Cerebellar nuclear complex (tissue), 1 donor: ENCODE measurements around the gene KCNJ12.
"Not testable (repeated sequence)": the region's sequence is repeated elsewhere in the genome, so short reads cannot be mapped to it uniquely, and the experiment has no call there.

Experiments used
- DNase-seq, 2 experiments: peaks; one replicate each; lab custom pipeline; 2025; lab: John Stamatoyannopoulos, UW

Gene KCNJ12

DNA sequence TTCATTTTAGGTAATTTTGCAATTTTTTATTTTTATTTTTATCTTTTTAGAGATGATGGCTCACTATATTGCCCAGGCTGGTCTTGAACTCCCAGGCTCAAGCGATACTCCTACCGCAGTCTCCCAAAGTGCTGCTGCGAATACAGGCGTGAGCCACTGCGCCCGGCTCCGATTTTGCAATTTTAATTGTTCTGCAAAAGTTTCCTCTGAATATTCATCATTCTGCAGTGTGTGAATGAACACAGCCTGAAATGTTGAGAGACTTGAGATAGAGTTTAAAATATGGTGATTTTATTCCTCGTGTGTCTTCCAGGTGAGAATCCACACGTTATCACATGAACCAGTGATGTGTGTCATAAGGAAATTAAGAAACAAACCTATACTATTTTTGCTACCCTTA, 75.8 kb downstream of the KCNJ12 start:
- no peak for DNase-seq

DNA sequence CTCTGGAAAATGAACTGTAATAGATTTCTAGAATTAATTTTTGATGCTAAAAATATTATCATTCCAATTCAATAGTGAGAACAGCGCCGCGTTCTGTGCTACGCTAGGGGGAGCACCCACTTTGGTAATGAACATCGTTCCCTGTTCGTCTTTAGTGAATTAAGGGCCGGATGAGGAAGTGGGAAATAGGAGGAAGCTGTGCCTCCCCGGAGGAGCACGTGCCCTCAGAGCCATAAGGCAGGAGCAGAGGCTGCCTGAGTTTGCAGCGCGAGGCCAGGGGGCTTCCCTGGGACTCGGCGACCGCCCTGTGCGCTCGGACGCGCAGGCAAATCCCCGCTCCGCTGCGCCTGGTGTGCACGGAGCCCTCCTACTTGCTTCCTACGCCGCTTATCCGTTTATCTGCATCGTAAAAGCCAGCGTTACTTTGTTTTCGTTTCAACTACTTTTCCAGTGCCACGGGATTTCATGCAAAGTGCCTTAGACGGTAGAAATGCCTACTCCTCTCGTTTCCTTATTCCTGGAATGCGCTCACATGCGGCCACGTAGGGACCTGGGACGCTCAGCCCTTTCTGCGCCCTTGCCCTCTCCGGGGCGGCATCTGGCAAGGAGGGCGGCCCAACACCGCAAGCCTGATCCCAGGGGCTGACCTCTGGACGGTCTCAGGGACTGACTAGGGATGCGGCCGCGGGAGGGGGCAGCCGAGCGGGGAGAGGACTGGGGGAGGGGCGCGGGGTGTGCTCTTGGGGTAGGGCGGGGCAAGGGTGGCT, 76.4 kb downstream of the KCNJ12 start:
- DNase-seq: peak in 1 of 2 experiments; percentile 15

DNA sequence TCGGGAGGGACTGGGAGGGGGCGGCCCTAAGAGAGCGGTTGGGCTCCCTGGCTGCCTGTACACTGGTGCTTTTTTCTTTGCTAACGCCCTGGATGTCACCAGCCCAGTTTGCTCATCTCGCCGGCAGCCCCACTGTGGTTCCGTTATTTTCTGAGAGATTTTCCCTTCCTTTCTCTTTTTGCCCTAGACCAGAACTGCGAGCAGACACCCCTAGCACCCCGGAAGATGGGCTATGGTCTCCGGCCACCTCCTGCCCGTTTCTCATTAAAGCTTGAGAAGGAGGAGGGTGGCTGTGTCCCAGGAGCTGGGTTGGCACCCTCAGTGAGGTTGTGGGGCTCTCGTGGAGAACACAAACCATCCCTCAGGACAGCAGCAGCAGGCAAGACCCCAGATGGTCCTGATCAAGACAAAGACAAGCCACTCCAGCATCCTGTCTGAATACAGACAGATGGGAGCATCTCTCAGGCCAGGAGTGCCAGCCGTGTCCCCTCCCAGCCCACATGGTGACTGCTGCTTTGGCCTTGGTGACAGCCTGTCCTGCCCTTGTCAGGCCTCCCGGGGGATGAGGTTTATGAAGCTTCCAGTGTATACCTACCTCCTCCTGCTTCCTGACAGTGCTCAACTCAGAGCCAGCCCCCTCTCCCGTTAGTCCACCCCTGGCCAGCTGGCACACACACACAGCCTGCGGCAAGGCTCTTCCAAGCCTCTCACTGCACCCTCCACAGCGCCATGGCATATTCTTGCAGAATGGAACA, 77.2 kb downstream of the KCNJ12 start:
- DNase-seq: no peak

DNA sequence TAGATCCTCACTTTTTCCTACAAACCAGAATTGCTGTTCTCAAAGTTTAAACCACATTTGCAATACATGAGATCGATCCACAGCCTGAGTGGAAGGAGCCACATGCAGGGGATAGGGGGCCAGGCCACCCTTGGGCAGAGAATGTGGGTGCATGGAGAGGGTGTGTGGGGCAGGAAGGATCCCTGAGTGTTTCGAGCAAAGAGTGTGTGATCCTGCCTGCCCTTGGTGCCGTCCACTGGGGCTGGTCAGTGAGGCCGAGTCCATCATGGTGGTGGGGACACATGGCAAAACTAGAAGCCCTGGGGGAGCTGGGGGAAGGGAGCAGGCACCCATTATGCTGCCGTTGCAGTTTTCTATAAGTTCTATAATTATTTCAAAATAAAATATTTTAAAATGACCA, 77.8 kb downstream of the KCNJ12 start:
- not testable (repeated sequence) for DNase-seq

DNA sequence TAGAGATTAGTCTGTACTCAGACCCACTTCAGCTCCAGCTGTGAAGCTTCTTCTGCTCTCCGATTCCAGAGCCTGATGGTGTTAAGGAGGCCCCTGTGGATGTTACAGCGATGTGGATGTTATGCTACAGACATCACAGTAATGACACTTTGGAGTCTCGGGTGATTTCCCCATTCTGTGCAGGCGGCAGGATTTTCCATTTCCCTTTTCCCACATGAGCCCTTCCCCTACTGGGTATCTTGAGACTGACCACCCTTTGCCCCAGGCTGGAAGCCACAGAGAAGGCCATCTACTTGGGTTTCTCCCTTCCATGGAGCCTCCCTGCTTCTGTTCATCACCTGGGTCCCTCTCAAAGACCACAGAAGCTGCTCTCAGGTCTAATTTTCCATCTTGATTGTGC, 78.3 kb downstream of the KCNJ12 start:
- DNase-seq: no peak

DNA sequence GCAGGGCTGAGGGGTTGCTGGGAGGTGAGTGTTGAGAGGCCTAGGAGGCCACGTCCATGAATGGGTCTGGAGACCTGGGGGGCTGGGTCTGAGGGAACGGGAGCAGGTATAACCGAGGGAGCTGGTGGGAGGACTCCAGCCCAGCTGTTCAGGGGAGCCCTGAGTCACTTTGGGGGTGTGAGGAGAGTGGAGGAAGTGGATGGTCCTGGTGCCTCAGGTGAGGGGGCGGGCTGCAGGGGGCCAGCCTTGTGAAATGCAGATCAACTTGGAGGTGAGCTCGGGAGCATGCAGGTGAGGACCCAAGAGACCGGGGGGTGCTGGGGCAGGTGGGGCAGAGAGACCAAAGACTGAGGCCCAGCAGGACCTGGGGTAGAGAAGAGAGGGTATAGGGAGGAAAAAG, 79.6 kb downstream of the KCNJ12 start:
- no peak for DNase-seq

DNA sequence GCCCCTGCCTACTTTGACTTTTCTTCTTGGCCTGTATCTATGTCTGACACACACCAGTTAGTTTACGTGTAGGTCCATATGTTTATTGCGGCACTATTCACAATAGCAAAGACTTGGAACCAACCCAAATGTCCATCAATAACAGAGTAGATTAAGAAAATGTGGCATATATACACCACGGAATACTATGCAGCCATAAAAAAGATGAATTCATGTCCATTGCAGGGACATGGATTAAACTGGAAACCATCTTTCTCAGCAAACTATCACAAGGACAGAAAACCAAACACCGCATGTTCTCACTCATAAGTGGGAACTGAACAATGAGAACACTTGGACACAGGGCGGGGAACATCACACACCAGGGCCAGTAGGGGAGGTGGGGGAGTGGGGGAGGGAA, 80.3 kb downstream of the KCNJ12 start:
- not testable (repeated sequence) for DNase-seq

DNA sequence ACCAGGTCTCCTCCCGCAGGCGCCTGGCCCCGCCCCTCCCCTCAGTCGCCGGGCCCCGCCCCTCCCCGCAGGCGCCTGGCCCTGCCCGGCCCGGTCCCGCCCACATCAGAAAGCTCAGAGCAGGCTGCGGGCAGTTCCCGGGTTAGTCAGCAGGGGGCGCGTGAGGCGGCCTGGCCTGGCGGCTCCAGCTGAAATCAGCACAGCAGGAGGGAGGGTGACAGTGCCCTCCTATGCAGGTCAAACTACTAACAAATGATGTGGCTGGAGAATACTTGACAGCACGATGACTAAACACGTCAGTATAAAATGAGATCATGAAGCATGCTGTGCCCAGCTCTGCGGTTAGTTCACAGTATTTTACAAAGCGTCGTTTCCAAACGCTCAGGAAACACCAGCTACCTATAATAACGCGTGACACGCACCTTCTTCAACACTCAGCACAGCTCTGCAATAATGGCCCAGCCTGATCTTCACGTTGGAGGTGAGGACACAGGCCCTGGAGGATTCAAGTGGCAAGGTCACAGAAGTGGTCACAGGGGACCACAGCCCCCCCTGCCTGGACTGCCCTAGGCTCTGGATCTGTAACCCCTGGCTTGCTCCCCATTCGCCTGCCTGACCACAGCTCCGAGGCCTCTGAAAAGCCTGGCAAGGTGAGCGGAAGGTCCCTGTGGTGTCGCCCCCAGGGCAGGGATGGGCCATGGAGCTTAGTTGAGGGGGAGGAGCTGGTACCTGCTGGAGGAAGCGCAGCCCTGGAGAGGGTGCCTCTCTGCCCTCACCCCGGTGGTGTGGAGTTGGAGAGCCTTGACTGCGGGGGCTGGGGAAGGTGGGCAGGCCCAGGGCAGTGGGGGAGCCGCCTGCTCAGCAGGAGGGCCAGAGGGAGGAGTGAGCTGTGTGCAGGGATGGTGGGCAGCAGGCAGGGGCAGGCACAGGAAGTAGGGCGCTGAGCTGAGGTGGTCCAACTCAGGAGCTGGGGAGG, 81.2 kb downstream of the KCNJ12 start:
- DNase-seq: peak in 1 of 2 experiments; percentile 24

DNA sequence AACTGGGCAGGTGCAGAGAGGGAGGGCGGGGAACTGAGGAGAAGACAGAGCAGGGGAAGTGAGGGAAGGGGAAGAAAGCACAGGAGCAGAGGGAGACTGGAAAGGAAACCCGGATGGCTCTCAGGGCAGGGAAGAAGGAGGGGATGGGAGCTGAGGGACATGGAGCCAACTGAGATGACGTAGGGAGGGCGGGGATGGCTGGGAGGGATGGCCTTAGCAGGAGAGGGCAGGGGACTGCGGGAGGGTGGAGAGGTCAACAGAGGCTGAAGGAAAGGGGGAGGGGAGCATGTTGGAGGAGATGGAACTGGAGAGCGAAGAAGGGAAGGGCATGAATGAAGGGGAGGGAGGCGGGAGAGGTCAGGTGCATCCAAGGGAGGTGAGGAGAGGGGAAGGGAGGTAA, 81.9 kb downstream of the KCNJ12 start:
- no peak for DNase-seq

DNA sequence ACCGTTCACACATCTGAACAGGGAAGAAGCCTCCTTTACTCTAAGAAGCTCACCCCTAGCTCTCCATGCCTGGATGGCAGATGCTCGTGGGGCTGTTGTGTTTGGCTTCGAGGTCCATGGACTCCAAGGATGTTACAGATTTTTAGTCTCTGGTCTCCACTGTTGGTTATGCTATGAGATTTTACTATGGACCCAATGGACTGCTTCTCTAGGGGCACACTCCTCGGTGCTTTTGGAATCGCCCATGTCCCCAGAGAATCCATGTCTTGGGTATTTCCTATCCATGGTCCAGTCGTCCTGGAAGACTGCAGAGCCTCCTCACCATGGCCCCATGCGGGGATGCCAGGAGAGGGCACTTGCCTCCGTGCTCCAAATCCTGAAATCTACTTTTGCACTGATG, 83.4 kb downstream of the KCNJ12 start:
- no peak for DNase-seq

DNA sequence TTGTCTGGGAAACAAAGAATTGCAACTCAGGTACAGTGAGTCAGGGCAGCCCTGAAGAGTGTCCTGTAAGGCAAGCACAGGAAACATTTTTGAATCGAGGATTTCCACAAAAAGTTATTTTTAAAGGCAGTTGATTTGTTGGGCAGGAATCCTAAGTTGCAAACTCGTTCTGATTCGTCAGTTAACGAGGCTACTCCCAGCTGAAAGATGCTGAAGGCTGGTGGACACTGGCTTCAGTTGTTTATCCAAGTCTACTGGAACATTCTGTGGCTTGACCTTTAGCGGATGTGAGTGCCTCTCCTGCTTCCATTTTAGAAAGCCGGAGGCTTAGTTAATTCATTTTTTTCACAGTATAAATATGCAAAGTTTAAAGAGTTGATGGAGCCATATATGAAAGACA, 84.2 kb downstream of the KCNJ12 start:
- DNase-seq: no peak

DNA sequence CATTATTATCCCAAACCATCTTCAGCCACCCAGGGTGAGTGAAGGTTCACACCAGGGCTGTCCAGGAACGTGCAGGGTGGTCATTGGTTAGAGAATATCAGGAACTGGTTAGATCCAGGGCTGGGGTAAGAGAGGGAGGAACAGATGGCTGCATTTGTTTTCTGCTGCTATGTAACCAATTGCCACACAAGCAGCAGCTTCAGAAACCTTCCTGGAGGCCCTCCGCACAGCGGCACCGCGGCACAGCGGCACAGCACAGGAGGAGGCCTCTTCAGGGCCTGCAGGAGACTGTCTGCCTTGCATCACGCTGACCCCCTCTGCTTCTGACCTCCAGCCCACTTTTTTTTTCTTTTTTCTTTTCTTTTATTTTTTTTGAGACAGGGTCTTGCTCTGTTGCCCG, 86.1 kb downstream of the KCNJ12 start:
- no peak for DNase-seq

DNA sequence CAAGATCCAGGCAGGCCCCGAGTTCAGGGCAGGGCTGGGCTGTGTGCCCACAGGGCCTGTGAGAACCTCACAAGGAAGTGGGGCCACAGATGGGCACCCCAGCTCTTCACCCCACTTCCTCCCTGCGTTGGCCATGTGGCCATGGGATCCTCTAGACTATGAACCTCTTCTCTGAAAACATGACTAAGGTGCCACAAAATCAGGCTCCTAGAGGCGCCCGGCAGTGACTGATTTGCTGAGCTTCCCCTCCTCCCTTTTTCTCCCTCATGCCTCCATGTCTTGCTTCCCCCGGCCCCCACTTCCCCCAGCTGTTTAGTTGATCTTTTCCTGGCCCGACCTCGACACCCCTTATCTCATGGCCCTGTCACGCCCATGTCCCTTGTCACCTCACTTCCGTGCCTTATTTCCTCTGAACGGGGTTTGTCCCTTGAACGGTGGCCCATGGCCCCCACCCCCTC, 87.1 kb downstream of the KCNJ12 start:
- no peak for DNase-seq

DNA sequence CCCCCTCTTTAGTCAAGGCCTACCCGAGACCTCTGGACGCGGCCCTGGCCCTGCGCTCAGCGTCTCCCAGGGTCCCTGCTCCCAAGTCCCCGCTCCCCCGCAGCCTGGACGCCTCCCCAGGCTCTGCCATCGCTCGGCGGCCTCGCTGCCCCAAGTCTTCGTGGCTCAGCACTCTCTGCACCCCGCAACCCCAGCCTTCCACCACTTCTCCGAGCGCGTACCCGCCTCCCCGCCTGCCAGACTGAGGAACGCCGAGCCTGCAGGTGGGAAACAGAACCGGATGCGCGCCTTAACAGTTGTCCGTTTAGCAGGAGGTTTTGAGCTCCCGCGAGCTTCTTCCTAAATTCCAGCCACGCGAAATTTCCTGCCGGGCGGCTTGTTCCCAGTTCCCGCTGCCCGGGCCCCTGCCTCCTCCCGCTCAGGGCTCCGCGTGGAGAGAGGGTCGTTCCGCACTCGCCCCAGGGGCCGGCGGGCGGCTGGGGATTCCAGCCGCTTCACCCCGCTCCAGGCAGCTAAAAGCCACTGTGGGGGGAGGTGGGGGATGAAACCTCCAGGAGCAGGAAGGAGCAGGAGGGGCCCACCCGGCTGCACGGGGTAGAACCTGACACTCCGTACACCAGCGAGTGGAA, 87.7 kb downstream of the KCNJ12 start:
- DNase-seq: no peak

DNA sequence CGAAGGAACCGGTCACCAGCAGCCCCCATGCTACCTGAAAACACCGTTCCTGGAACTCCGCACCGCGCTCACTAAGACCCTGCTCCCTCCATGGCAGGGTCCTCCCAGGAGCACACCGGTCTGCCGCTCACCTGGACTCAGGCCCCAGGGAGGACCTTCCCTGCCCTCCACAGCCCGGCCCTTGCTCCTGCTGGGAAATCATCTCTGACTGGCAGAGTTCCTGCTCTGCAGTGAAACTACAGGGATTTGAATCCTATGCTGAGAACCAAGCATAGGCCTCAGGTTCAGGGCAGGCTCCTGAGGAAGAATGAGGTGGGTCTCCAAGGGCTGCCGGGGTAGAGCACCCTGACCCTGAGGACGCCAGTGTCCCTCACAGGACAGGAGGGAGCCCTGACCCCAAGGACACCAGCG, 88.5 kb downstream of the KCNJ12 start:
- no peak for DNase-seq

DNA sequence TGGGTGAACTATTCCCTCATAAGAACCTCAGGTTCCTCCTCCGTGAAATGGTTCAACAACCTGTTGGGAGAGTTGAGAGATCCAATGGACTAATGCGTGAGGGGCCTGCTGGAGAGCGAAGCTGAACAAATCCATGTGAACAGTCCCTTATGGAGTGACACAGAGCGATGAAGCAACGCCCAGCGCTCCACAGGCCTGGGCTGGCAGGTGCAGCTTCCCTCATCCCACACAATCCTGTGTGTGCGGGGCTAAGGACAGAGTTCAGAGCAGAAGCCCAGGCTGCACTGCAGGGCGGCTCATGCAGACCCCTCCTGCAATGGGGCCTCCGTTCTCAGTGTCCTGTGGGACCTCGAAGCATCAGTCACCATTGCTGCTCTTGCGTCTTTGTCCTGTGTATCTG, 90.4 kb downstream of the KCNJ12 start:
- DNase-seq: no peak

DNA sequence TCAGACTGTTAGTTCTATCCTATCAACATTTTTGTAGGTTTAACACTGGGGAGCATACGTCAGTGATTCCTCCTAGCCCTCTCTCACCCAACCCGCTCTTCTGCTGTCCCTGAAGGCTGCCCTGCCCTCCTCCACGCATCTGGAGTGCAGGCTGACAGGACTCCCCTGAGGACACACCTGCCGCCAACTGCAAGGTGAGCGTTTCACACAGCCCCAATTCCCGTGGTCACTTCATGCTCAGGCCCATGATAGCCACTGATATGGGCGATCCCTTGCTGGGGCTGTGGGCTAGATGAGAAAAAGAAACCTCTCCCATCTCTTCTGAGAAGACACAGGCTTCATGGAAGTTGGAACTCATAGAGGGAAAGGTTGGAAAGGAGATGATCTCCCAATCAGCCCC, 91.0 kb downstream of the KCNJ12 start:
- no peak for DNase-seq

DNA sequence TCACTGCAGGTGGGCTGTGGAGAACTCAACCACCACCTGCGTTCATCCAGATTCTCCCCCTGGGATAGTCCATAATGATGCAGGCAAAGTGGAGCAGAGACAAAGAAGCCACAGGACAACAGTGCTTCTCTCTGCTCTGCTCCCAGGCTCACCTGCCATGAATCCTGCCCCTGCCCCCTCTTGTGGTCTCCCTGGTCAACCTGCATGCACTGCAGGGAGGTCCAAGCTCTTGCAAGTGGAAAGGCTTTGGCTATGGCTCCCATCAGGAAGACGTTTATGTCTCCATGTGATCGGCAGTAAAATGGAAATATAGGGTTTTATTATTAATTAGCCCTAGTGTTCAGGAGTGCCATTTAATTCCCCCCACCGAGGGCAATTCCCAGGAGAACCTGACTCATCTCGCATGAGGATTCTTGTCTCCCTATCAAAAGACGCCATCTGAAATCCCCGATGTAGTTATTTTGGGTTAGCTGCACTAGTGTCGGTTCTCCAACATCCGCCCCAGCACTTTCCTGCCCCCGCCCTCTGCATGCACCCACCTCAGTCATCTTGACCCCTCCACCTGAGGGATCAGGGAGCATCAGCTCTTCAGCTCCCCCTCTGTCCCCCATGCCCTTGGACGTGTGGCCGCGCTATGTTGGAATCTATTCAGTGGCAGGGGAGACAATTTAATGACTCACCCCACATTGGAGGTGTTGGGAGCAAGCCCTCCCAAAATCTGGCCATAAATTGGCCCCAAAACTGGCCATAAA, 91.8 kb downstream of the KCNJ12 start:
- DNase-seq: no peak
